LNCAP (cell line): ENCODE measurements around the gene CIDEB.

Experiments
- CTCF ChIP-seq: fragments of 450-650 bp; IDR thresholded peaks from 2 replicates; pipeline ENCODE4 v1.5.1; 2017; ENCODE audit warnings: mild to moderate bottlenecking

Gene CIDEB

GRCh38 chr14:24309538-24310264, 1.9 kb upstream of the CIDEB start, which contains the start of gene LTB4R2:
Gene LTB4R2, plus strand, starts transcription at chr14:24310140. Its CDS starts 525 bp downstream, at chr14:24310665.
- TF ChIP-seq CTCF, result no peak

- TF ChIP-seq CTCF, result peak; percentile 38
These were observed 756 bp upstream of the CIDEB start for GRCh38 chr14:24308342-24309124.

- TF ChIP-seq CTCF, result no peak
These were observed 612 bp downstream of the CIDEB start for GRCh38 chr14:24307156-24307574.

GRCh38 chr14:24304019-24304387, 3.8 kb downstream of the CIDEB start:
- no peak for TF ChIP-seq CTCF

GRCh38 chr14:24300326-24300980, 7.3 kb downstream of the CIDEB start:
- no peak for TF ChIP-seq CTCF

- no peak for TF ChIP-seq CTCF
These were observed 8.3 kb downstream of the CIDEB start, which contains the start of the genes DHRS1 and NOP9 for GRCh38 chr14:24299255-24300191. Gene DHRS1, minus strand, starts transcription at chr14:24299780. Its CDS starts 674 bp downstream, at chr14:24299106. Gene NOP9, plus strand, starts transcription at chr14:24299850. Its CDS starts 105 bp downstream, at chr14:24299955.
